ENCODE measurements around the gene GRPEL1. TPM values are rescaled to one million over a fixed set of nuclear protein-coding genes. Genes with fewer than 3 reads are reported as not detected.
"Not testable (repeated sequence)": the region's sequence is repeated elsewhere in the genome, so short reads cannot be mapped to it uniquely, and the experiment has no call there.

Gene GRPEL1
- total RNA-seq, 1 donor from 2014 or later, result 11.0 TPM

DNA sequence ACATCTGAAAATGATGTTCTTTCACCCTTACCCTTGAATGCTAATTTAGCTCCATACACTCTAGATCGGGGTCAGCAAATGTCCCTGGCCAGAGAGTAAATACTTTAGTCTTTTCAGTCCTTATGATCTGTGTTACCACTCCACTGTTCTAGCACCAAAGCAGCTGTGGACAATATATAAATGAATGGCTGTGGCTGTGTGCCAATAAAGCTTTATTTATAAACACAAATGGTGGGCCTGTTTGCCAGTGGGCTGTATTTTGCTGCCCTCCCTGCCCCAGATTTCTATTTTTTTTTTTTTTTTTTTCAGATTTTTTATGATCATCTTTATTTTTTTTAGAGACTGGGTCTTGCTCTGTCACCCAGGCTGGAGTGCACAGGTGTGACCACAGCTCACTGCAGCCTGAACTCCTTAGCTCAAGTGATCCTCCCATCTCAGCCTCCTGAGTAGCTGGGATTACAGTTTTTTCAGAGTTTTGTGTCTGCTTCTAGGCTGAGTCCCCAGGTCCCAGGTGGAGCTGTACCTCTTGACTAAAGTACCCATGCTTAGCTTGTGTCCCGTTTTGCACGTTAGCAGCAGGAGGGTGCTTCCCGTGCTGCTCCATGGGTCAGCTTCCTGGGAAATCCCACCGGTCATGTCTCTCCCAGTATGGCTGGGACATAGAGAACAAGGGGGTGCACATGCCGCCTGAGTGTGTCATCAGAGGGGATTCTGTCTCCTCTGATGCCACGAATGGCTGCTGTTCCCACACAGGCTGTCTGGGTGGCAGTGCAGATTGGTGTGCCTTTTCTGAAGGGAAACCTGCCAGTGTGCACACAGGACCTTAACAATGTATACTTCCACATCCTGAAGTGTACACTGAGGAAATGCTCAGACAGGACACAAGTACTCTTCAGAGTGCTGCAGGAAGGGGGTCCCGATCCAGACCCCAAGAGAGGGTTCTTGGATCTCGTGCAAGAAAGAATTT is 16.0 kb upstream of the GRPEL1 start:
- TF ChIP-seq POLR2A (IDR thresholded peaks at IDR 0.05) (no peak), POLR2AphosphoS5 (IDR thresholded peaks at IDR 0.05; ENCODE audit: insufficient read depth in 1 of 2, low read depth in 1 of 2) (no peak)
- TF ChIP-seq, protein P1, sequence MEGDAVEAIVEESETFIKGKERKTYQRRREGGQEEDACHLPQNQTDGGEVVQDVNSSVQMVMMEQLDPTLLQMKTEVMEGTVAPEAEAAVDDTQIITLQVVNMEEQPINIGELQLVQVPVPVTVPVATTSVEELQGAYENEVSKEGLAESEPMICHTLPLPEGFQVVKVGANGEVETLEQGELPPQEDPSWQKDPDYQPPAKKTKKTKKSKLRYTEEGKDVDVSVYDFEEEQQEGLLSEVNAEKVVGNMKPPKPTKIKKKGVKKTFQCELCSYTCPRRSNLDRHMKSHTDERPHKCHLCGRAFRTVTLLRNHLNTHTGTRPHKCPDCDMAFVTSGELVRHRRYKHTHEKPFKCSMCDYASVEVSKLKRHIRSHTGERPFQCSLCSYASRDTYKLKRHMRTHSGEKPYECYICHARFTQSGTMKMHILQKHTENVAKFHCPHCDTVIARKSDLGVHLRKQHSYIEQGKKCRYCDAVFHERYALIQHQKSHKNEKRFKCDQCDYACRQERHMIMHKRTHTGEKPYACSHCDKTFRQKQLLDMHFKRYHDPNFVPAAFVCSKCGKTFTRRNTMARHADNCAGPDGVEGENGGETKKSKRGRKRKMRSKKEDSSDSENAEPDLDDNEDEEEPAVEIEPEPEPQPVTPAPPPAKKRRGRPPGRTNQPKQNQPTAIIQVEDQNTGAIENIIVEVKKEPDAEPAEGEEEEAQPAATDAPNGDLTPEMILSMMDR (IDR thresholded peaks at IDR 0.05), result no peak
- no peaks in the 10 kb centered on the region for H3K9me3 ChIP-seq
- no peaks in the 10 kb centered on the region for H3K4me1 ChIP-seq
- no peaks in the 10 kb centered on the region for H3K27me3 ChIP-seq
- DNase-seq (ENCODE audit: extremely low spot score in 2 of 2), result no peak
- intact Hi-C loops (cut with DNase I), result no loop called here
- H3K27ac ChIP-seq, result no peak overlapping the region
- H3K36me3 ChIP-seq, result no peaks in the 10 kb centered on the region
- H3K4me3 ChIP-seq, result no peak overlapping the region

DNA sequence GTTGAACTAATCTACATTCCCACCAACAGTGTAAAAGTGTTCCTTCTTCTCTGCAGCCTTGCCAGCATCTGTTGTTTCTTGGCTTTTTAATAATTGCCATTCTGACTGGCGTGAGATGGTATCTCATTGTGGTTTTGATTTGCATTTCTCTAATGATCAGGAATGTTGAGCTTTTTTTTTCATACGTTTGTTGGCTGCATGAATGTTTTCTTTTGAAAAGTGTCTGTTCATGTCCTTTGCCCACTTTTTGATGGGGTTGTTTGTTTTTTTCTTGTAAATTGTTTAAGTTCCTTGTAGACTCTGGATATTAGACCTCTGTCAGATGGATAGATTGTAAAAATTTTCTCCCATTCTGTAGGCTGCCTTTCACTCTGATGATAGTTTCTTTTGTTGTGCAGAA is 12.0 kb upstream of the GRPEL1 start:
- intact Hi-C loops (cut with DNase I), result loop anchor here (10.0 kb wide), 1 partner anchor 355 kb away; no protein-coding TSS in a partner anchor

GRCh38 chr4:7079483-7079882 is 11.6 kb upstream of the GRPEL1 start:
- DNase-seq (ENCODE audit: extremely low spot score in 2 of 2); H3K27me3 ChIP-seq; H3K4me3 ChIP-seq; H3K4me1 ChIP-seq; H3K9me3 ChIP-seq; H3K27ac ChIP-seq; H3K36me3 ChIP-seq: not testable (repeated sequence)
- intact Hi-C loops (cut with DNase I), result loop anchor here (10.0 kb wide), 1 partner anchor 355 kb away; no protein-coding TSS in a partner anchor

More for the DNA sequence above, 12.0 kb upstream of the GRPEL1 start:
- not testable (repeated sequence) for H3K4me3 ChIP-seq; H3K4me1 ChIP-seq; H3K27ac ChIP-seq; H3K27me3 ChIP-seq; DNase-seq (ENCODE audit: extremely low spot score in 2 of 2); H3K9me3 ChIP-seq; H3K36me3 ChIP-seq

GRCh38 chr4:7078025-7078424 is 10.2 kb upstream of the GRPEL1 start:
- H3K36me3 ChIP-seq, result no peaks in the 10 kb centered on the region
- TF ChIP-seq, protein P1 (IDR thresholded peaks at IDR 0.05), result no peak
- TF ChIP-seq POLR2A (IDR thresholded peaks at IDR 0.05) (no peak), POLR2AphosphoS5 (IDR thresholded peaks at IDR 0.05; ENCODE audit: insufficient read depth in 1 of 2, low read depth in 1 of 2) (no peak)
- H3K9me3 ChIP-seq, result no peaks in the 10 kb centered on the region
- no peak overlapping the region for H3K4me3 ChIP-seq
- H3K27ac ChIP-seq, result no peak overlapping the region
- H3K27me3 ChIP-seq, result no peaks in the 10 kb centered on the region
- DNase-seq (ENCODE audit: extremely low spot score in 2 of 2), result no peak
- intact Hi-C loops (cut with DNase I), result loop anchor here (10.0 kb wide), 1 partner anchor 353 kb away; no protein-coding TSS in a partner anchor
- H3K4me1 ChIP-seq, result no peaks in the 10 kb centered on the region

- Histone ChIP-seq H3K9me3 (no peaks in the 10 kb centered on the region), H3K27ac (no peak overlapping the region), H3K4me1 (no peaks in the 10 kb centered on the region), H3K36me3 (no peaks in the 10 kb centered on the region), H3K4me3 (no peak overlapping the region), H3K27me3 (no peaks in the 10 kb centered on the region)
- intact Hi-C loops (cut with DNase I), result loop anchor here (10.0 kb wide), 1 partner anchor 353 kb away; no protein-coding TSS in a partner anchor
- TF ChIP-seq, protein P1 (IDR thresholded peaks at IDR 0.05), result no peak
- TF ChIP-seq POLR2A (IDR thresholded peaks at IDR 0.05) (no peak), POLR2AphosphoS5 (IDR thresholded peaks at IDR 0.05; ENCODE audit: insufficient read depth in 1 of 2, low read depth in 1 of 2) (no peak)
- no peak for DNase-seq (ENCODE audit: extremely low spot score in 2 of 2)
Measured at GRCh38 chr4:7077371-7077770, 9.5 kb upstream of the GRPEL1 start.

DNA sequence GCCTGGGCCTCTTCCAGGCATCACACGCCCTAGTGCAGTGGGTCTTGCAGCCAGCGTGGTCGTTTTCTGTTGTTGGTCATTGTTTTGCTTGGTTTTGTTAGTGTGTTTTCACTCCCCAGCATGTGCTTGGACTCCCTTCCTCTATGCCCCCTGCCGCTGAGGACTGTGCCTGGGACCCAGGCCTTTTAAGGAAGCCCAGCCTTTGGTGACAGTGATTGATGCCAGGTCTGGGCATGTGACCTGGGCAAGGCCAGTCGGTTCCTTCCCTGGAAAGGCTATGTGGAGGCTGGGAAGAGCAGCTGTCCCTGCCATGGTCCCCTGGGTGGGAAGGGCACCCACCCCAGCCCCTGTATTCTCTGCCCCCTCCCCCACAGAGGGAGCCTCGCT is 8.8 kb upstream of the GRPEL1 start:
- no peaks in the 10 kb centered on the region for H3K9me3 ChIP-seq
- intact Hi-C loops (cut with DNase I), result loop anchor here (10.0 kb wide), 1 partner anchor 352 kb away; no protein-coding TSS in a partner anchor

More for the DNA sequence above, 8.8 kb upstream of the GRPEL1 start:
- no peak for DNase-seq (ENCODE audit: extremely low spot score in 2 of 2)
- H3K4me1 ChIP-seq, result no peaks in the 10 kb centered on the region
- H3K4me3 ChIP-seq, result no peak overlapping the region
- H3K36me3 ChIP-seq, result no peaks in the 10 kb centered on the region
- H3K27me3 ChIP-seq, result no peaks in the 10 kb centered on the region
- TF ChIP-seq, protein P1 (IDR thresholded peaks at IDR 0.05), result no peak
- TF ChIP-seq POLR2A (IDR thresholded peaks at IDR 0.05), result no peak
- TF ChIP-seq POLR2AphosphoS5 (IDR thresholded peaks at IDR 0.05; ENCODE audit: insufficient read depth in 1 of 2, low read depth in 1 of 2), result no peak
- H3K27ac ChIP-seq, result no peak overlapping the region

Measured in vagina (tissue), 2 donors.